Activated naive CD8-positive, alpha-beta T cell treated with anti-CD3 and anti-CD28 coated beads for 36 hours (primary cell): ENCODE data around the gene TTN. TPM values are rescaled to one million over a fixed set of nuclear protein-coding genes. Genes with fewer than 3 reads are reported as not detected.
A peak's percentile ranks its signal among the peaks of the same experiment; 100 is the strongest.

Source experiments
- DNase-seq: peaks from one replicate; pipeline ENCODE4 v3.0.0; 2021
- H3K27ac Mint-ChIP-seq: one replicate; pipeline ENCODE4 v1.8.0; 2022; ENCODE audit warnings: mild to moderate bottlenecking, moderate library complexity, mixed read lengths
- H3K27me3 Mint-ChIP-seq: one replicate; pipeline ENCODE4 v1.8.0; 2022; ENCODE audit warnings: mild to moderate bottlenecking, mixed read lengths
- H3K36me3 Mint-ChIP-seq: one replicate; pipeline ENCODE4 v1.8.0; 2021; ENCODE audit warnings: mild to moderate bottlenecking, mixed read lengths
- H3K4me1 Mint-ChIP-seq: one replicate; pipeline ENCODE4 v1.8.0; 2021; ENCODE audit warnings: mixed read lengths
- H3K4me3 Mint-ChIP-seq: one replicate; pipeline ENCODE4 v1.8.0; 2022; ENCODE audit warnings: mild to moderate bottlenecking, moderate library complexity, mixed read lengths
- H3K9me3 Mint-ChIP-seq: one replicate; pipeline ENCODE4 v1.8.0; 2022; ENCODE audit warnings: mixed read lengths
- total RNA-seq, 2 experiments: library from RNA; stranded (reverse); gene quantifications; one replicate each; pipeline ENCODE4 v1.2.3, GENCODE V29; 2021

The TTN gene
- total RNA-seq, 2 experiments from 2014 or later, result 1.8 to 2.2 TPM

GRCh38 chr2:178827739-178828485 is 20.7 kb upstream of the TTN start:
- Mint-ChIP-seq H3K9me3 (peaks cover 5% of the 10 kb centered on the region), H3K4me3 (no peak overlapping the region), H3K4me1 (peaks cover 13% of the 10 kb centered on the region), H3K27me3 (no peaks in the 10 kb centered on the region), H3K36me3 (peaks cover 11% of the 10 kb centered on the region), H3K27ac (no peak overlapping the region)
- no peak for DNase-seq

- H3K9me3 Mint-ChIP-seq, result peaks cover 5% of the 10 kb centered on the region
- no peak overlapping the region for H3K27ac Mint-ChIP-seq
- no peaks in the 10 kb centered on the region for H3K27me3 Mint-ChIP-seq
- no peak for DNase-seq
- H3K4me3 Mint-ChIP-seq, result no peak overlapping the region
- peaks cover 13% of the 10 kb centered on the region for H3K4me1 Mint-ChIP-seq
- peaks cover 11% of the 10 kb centered on the region for H3K36me3 Mint-ChIP-seq
Observed at GRCh38 chr2:178827111-178827510, 19.9 kb upstream of the TTN start.

GRCh38 chr2:178825183-178825582 is 18.0 kb upstream of the TTN start:
- Mint-ChIP-seq H3K4me3 (no peak overlapping the region), H3K36me3 (peaks cover 15% of the 10 kb centered on the region), H3K27ac (no peak overlapping the region), H3K9me3 (peaks cover 5% of the 10 kb centered on the region), H3K4me1 (peaks cover 14% of the 10 kb centered on the region), H3K27me3 (no peaks in the 10 kb centered on the region)
- no peak for DNase-seq

DNA sequence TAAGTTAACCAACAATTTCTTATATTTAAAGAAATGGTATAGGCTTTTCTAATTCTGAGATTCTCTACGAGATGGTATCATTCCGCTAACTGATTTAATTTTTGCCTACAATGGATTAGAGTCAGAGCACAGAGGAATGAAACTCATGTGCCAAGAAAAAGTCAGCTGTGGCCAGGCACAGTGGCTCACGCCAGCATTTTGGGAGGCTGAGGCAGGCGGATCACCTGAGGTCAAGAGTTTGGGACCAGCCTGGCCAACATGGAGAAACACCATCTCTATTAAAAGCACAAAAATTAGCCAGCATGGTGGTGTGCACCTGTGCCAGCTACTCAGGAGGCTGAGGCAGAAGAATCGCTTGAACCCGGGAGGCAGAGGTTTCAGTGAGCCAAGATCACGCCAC is 17.0 kb upstream of the TTN start:
- H3K4me3 Mint-ChIP-seq, result no peak overlapping the region
- H3K36me3 Mint-ChIP-seq, result peaks cover 15% of the 10 kb centered on the region
- H3K27ac Mint-ChIP-seq, result no peak overlapping the region
- no peak for DNase-seq
- H3K27me3 Mint-ChIP-seq, result no peaks in the 10 kb centered on the region
- H3K9me3 Mint-ChIP-seq, result peaks cover 5% of the 10 kb centered on the region
- peaks cover 12% of the 10 kb centered on the region for H3K4me1 Mint-ChIP-seq

DNA sequence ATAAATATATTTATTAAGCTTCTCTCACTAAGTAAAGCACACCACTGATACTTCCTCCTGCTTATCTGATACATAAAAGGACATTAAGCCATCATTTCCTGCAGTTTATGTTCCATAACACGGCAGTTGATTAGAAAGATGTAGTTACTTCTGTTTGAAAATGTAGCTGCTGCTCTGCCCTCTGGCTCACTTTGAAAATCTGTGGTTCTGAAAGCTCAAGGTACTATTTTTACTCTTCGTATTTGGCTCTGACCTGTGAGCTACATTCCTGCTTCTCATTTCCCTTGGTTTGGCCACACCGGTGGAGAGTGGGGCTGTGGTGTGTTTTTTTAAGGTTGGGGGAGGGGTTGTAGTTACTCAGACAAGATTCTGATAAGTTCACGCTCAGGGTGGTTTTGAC is 12.8 kb upstream of the TTN start:
- peaks cover 16% of the 10 kb centered on the region for H3K4me1 Mint-ChIP-seq
- peak; percentile 6 for DNase-seq
- H3K4me3 Mint-ChIP-seq, result peak overlapping the region; percentile 70

GRCh38 chr2:178819147-178819875 is 12.1 kb upstream of the TTN start:
- Mint-ChIP-seq H3K27ac (no peak overlapping the region), H3K36me3 (peaks cover 6% of the 10 kb centered on the region), H3K9me3 (no peaks in the 10 kb centered on the region), H3K4me1 (peaks cover 16% of the 10 kb centered on the region), H3K27me3 (no peaks in the 10 kb centered on the region), H3K4me3 (no peak overlapping the region)
- DNase-seq, result no peak

More for the DNA sequence above, 12.8 kb upstream of the TTN start:
- no peaks in the 10 kb centered on the region for H3K9me3 Mint-ChIP-seq
- peak overlapping the region; percentile 89 for H3K27ac Mint-ChIP-seq
- no peaks in the 10 kb centered on the region for H3K27me3 Mint-ChIP-seq
- peaks cover 6% of the 10 kb centered on the region for H3K36me3 Mint-ChIP-seq

DNA sequence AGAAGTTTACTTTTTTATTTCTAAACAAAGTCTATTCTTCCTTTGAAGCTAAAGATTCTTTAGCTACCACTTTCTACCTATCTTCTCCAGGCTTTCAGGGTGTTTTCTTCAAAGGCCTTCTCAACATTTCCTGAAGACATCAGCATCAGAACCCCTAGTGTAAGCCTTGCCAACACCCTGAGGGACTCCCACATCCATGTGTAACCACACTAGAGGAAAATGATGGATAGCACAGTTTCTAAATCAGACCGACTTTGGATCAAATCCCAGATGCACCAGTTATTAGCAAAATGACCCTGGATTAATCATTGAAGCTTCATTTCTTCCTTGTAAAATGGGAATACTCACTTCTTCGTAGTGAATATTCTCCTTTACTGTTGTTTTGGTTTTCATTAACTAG is 4.7 kb upstream of the TTN start:
- no peaks in the 10 kb centered on the region for H3K27me3 Mint-ChIP-seq
- no peak overlapping the region for H3K4me3 Mint-ChIP-seq
- H3K9me3 Mint-ChIP-seq, result no peaks in the 10 kb centered on the region
- H3K36me3 Mint-ChIP-seq, result no peaks in the 10 kb centered on the region
- no peak overlapping the region for H3K27ac Mint-ChIP-seq
- no peak for DNase-seq
- H3K4me1 Mint-ChIP-seq, result no peaks in the 10 kb centered on the region

- Mint-ChIP-seq H3K27me3 (no peaks in the 10 kb centered on the region), H3K4me1 (no peaks in the 10 kb centered on the region), H3K27ac (no peak overlapping the region), H3K4me3 (no peak overlapping the region), H3K36me3 (no peaks in the 10 kb centered on the region), H3K9me3 (no peaks in the 10 kb centered on the region)
- DNase-seq, result no peak
Observed at GRCh38 chr2:178811045-178811444, 3.8 kb upstream of the TTN start.

- Mint-ChIP-seq H3K27me3 (no peaks in the 10 kb centered on the region), H3K27ac (no peak overlapping the region), H3K4me3 (no peak overlapping the region), H3K4me1 (no peaks in the 10 kb centered on the region), H3K9me3 (no peaks in the 10 kb centered on the region), H3K36me3 (no peaks in the 10 kb centered on the region)
- no peak for DNase-seq
Observed at GRCh38 chr2:178810422-178810821, 3.2 kb upstream of the TTN start.

DNA sequence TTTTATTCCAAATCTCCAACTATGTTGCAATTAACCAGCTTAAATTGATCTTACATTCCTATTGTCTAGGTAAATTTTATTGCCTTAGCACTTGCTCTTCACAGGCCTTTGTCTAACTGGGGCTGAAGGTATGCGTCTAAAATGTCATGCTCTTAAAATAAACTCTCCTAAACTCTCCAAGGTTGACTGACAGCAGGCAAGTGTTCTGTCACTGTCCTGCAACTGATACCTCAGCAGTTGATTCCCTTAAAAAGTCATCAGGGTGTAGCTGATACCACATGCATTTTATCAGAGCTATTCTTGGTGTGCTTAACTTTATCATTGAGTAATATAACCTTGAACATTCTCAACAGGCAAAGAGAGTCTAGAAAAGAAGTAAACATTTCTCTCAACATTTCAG is 680 bp downstream of the TTN start:
- H3K9me3 Mint-ChIP-seq, result no peaks in the 10 kb centered on the region
- no peak overlapping the region for H3K27ac Mint-ChIP-seq

GRCh38 chr2:178805457-178805856 is 1.8 kb downstream of the TTN start:
- H3K36me3 Mint-ChIP-seq, result no peaks in the 10 kb centered on the region
- no peak for DNase-seq
- no peak overlapping the region for H3K4me3 Mint-ChIP-seq
- peaks cover 4% of the 10 kb centered on the region for H3K4me1 Mint-ChIP-seq
- H3K27me3 Mint-ChIP-seq, result no peaks in the 10 kb centered on the region
- H3K27ac Mint-ChIP-seq, result no peak overlapping the region
- H3K9me3 Mint-ChIP-seq, result no peaks in the 10 kb centered on the region

More for the DNA sequence above, 680 bp downstream of the TTN start:
- no peaks in the 10 kb centered on the region for H3K27me3 Mint-ChIP-seq
- peaks cover 4% of the 10 kb centered on the region for H3K4me1 Mint-ChIP-seq
- H3K4me3 Mint-ChIP-seq, result no peak overlapping the region
- no peak for DNase-seq
- H3K36me3 Mint-ChIP-seq, result no peaks in the 10 kb centered on the region

DNA sequence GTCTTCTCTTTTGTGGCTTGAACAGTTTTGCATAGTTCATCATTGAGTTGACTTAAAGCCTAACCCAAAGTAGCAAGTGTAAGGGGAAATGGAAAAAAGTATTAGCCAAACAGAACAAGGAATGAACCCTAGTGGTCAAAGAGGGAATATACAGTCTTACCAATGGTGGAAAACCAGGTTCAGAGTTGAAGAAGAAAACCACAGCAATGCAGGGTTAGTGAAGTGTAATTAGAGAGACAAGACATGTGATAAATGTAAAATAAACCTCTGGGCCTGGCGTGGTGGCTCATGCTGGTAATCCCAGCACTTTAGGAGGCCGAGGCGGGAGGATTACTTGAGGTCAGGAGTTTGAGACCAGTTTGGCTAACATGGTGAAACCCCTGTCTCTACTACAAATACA is 2.4 kb downstream of the TTN start:
- Mint-ChIP-seq H3K27me3 (no peaks in the 10 kb centered on the region), H3K4me3 (no peak overlapping the region)

DNA sequence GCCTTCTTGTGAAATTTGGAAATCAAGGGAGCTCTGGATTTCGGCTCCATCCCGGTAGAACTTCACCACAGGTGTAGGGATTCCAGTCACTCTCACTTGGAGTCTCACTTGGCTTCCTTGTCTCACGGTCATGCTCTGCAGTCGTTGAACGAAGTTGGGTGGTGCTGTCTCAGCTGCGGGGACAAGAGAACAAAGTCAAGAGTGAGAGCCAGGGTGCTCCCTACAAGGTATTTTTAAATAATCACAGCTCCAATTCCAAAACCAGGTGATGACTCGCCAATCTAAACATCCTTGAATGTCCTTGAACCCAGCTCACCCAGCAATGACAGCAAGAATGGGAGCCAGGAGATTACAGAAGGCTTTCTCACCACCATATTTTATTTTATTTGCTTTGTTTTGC is 6.7 kb downstream of the TTN start:
- no peak for DNase-seq
- Mint-ChIP-seq H3K9me3 (no peaks in the 10 kb centered on the region), H3K4me3 (no peak overlapping the region), H3K27ac (no peak overlapping the region), H3K27me3 (no peaks in the 10 kb centered on the region), H3K4me1 (peaks cover 4% of the 10 kb centered on the region), H3K36me3 (peaks cover 6% of the 10 kb centered on the region)

More for the DNA sequence above, 2.4 kb downstream of the TTN start:
- Mint-ChIP-seq H3K4me1 (peaks cover 4% of the 10 kb centered on the region), H3K27ac (no peak overlapping the region), H3K36me3 (no peaks in the 10 kb centered on the region), H3K9me3 (no peaks in the 10 kb centered on the region)
- DNase-seq, result no peak

GRCh38 chr2:178799305-178799704 is 7.9 kb downstream of the TTN start:
- no peak overlapping the region for H3K27ac Mint-ChIP-seq
- H3K4me1 Mint-ChIP-seq, result no peaks in the 10 kb centered on the region
- no peaks in the 10 kb centered on the region for H3K27me3 Mint-ChIP-seq
- no peak for DNase-seq
- H3K9me3 Mint-ChIP-seq, result no peaks in the 10 kb centered on the region
- no peak overlapping the region for H3K4me3 Mint-ChIP-seq
- peaks cover 6% of the 10 kb centered on the region for H3K36me3 Mint-ChIP-seq

DNA sequence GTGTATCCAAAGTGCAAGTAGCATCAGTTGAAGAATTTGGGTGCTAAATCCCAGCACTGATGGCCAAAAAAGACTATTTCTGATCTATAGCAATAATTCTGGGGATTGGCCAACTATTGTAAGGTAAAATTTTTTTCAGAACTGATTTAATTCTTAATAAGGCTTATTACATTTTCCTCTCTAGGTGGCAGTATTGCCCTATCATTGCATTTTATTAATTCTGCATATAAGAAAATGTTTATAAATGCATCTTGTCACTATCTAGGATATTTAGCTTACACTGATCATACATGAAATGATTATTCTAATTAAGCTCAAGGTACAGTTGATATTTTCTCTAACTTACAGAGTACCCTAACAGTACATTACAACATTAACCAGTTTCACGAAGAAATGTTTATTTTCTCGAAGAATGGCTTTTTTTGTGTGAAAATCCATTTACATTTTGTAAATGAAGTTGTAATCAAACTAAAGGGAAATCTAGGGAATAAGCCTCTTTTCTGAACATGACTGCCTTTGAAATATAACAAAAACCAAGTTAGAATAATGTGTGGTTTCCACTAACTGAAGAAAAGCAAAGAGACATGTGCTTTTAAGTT is 11.0 kb downstream of the TTN start:
- no peak for DNase-seq
- no peaks in the 10 kb centered on the region for H3K27me3 Mint-ChIP-seq
- no peaks in the 10 kb centered on the region for H3K9me3 Mint-ChIP-seq
- H3K36me3 Mint-ChIP-seq, result peaks cover 6% of the 10 kb centered on the region
- H3K4me3 Mint-ChIP-seq, result no peak overlapping the region
- H3K4me1 Mint-ChIP-seq, result no peaks in the 10 kb centered on the region
- no peak overlapping the region for H3K27ac Mint-ChIP-seq
